DND-41 (cell line): ENCODE measurements around the gene TRIM31.

ENCODE experiments used
- ATAC-seq: fragments of 200-7000 bp; cut with Tn5 transposase; 3 replicates; pipeline ENCODE4 v1.9.1; 2021; ENCODE audit warnings: low read depth; ENCODE audit not compliant: insufficient read depth
- DNase-seq: peaks from one replicate; pipeline ENCODE4 v3.0.0-alpha.2; 2020
- H2AFZ ChIP-seq: 2 replicates; pipeline ENCODE4 v1.6.0; 2012; ENCODE audit warnings: low read depth, low read length
- H3K27ac ChIP-seq: 2 replicates; pipeline ENCODE4 v1.5.1; 2012; ENCODE audit warnings: low read length, inconsistent platforms
- H3K27me3 ChIP-seq: fragments of 200-600 bp; sonication (generic); 2 replicates; pipeline ENCODE4 v1.6.0; 2012; ENCODE audit warnings: low read length, mild to moderate bottlenecking, inconsistent platforms; ENCODE audit not compliant: insufficient read depth, poor library complexity
- H3K36me3 ChIP-seq: 2 replicates; pipeline ENCODE4 v1.5.1; 2012; ENCODE audit warnings: low read length, inconsistent platforms; ENCODE audit not compliant: insufficient read depth
- H3K4me1 ChIP-seq: 2 replicates; pipeline ENCODE4 v1.5.1; 2012; ENCODE audit warnings: mild to moderate bottlenecking, low read length; ENCODE audit not compliant: insufficient read depth
- H3K4me2 ChIP-seq: 2 replicates; pipeline ENCODE4 v1.6.0; 2012; ENCODE audit warnings: mild to moderate bottlenecking, moderate library complexity, low read length, inconsistent platforms; ENCODE audit not compliant: insufficient read depth
- H3K4me3 ChIP-seq, 2 experiments: fragments of 200-600 bp in 1 of 2; shearing (Covaris generic) in 1 of 2; 2 replicates each; pipeline ENCODE4 v1.5.1; 2012 to 2016; ENCODE audit warnings: inconsistent platforms in 2 of 2, low read length in 2 of 2, mild to moderate bottlenecking in 2 of 2, low read depth in 1 of 2, moderate library complexity in 1 of 2
- H3K79me2 ChIP-seq: 2 replicates; pipeline ENCODE4 v1.6.0; 2012; ENCODE audit warnings: low read length, inconsistent platforms; ENCODE audit not compliant: insufficient read depth
- H3K9ac ChIP-seq: 2 replicates; pipeline ENCODE4 v1.6.0; 2012; ENCODE audit warnings: low read depth, mild to moderate bottlenecking, inconsistent platforms, low read length, moderate library complexity
- H3K9me3 ChIP-seq: 2 replicates; pipeline ENCODE4 v1.5.1; 2012; ENCODE audit warnings: low read length, moderate library complexity, mild to moderate bottlenecking, inconsistent platforms; ENCODE audit not compliant: insufficient read depth, severe bottlenecking
- H4K20me1 ChIP-seq: 2 replicates; pipeline ENCODE4 v1.6.0; 2012; ENCODE audit warnings: low read length; ENCODE audit not compliant: insufficient read depth
- CTCF ChIP-seq: IDR thresholded peaks from 2 replicates; pipeline ENCODE4 v1.5.1; 2012; ENCODE audit warnings: borderline replicate concordance, low read length, moderate library complexity, mild to moderate bottlenecking; ENCODE audit not compliant: poor library complexity, severe bottlenecking; ENCODE audit errors: extremely low read depth
- EZH2 ChIP-seq: IDR thresholded peaks from 3 replicates; pipeline ENCODE4 v1.6.1; 2012; ENCODE audit warnings: borderline replicate concordance, low read depth, mild to moderate bottlenecking, moderate library complexity, low read length, inconsistent platforms; ENCODE audit not compliant: severe bottlenecking

Gene TRIM31

GRCh38 chr6:30077218-30077617 lies 35.7 kb downstream of the TRIM31 start:
- peak overlapping the region; percentile 48 for H2AFZ ChIP-seq
- H3K27ac ChIP-seq: peak overlapping the region; percentile 73
- H3K4me3 ChIP-seq: no peak overlapping the region
- peak overlapping the region; percentile 43 for H3K4me2 ChIP-seq
- H3K79me2 ChIP-seq: no peaks in the 10 kb centered on the region
- H3K4me1 ChIP-seq: peaks cover 36% of the 10 kb centered on the region
- TF ChIP-seq EZH2: no peak
- no peak for TF ChIP-seq CTCF
- H3K36me3 ChIP-seq: no peaks in the 10 kb centered on the region
- ATAC-seq (peak; percentile 95), DNase-seq (peak; percentile 65)
- no peaks in the 10 kb centered on the region for H3K27me3 ChIP-seq
- H4K20me1 ChIP-seq: no peaks in the 10 kb centered on the region
- H3K9me3 ChIP-seq: no peaks in the 10 kb centered on the region
- peak overlapping the region; percentile 19; the same call in 1 of the 2 replicates for H3K9ac ChIP-seq

- peak; percentile 49 for TF ChIP-seq CTCF
- TF ChIP-seq EZH2: no peak
- H3K4me2 ChIP-seq: no peak overlapping the region
- no peaks in the 10 kb centered on the region for H3K36me3 ChIP-seq
- no peaks in the 10 kb centered on the region; the same call in 1 of the 2 replicates for H4K20me1 ChIP-seq
- H3K4me1 ChIP-seq: peaks cover 36% of the 10 kb centered on the region
- peak overlapping the region; percentile 73 for H3K27ac ChIP-seq
- H3K27me3 ChIP-seq: no peaks in the 10 kb centered on the region
- 0 out of 2 replicates have a peak overlapping the region, but pooled peaks have one; percentile 3 for H3K9ac ChIP-seq
- no peaks in the 10 kb centered on the region for H3K9me3 ChIP-seq
- ATAC-seq (no peak), DNase-seq (no peak)
- H3K4me3 ChIP-seq: no peak overlapping the region
- no peaks in the 10 kb centered on the region for H3K79me2 ChIP-seq
- H2AFZ ChIP-seq: no peak overlapping the region
Measured at GRCh38 chr6:30075790-30076732, 36.8 kb downstream of the TRIM31 start.

- 0 out of 2 replicates have a peak within 1 kb of the TSS, but pooled peaks have one; percentile 3 for H3K9ac ChIP-seq
- no peak for ATAC-seq
- H3K4me3 ChIP-seq: no peak within 1 kb of the TSS
- DNase-seq: no peak
- no peak within 1 kb of the TSS for H3K4me2 ChIP-seq
- peaks cover 36% of the 10 kb centered on the region for H3K4me1 ChIP-seq
- H3K27ac ChIP-seq: peak within 1 kb of the TSS; percentile 73
- no peaks in the 10 kb centered on the region for H3K27me3 ChIP-seq
- no peaks in the 10 kb centered on the region for H3K9me3 ChIP-seq
- H3K36me3 ChIP-seq: peaks cover 5% of the 10 kb centered on the region
- TF ChIP-seq EZH2 (no peak), CTCF (no peak)
- H3K79me2 ChIP-seq: no peaks in the 10 kb centered on the region
- H2AFZ ChIP-seq: no peak within 1 kb of the TSS
- no peaks in the 10 kb centered on the region; the same call in 1 of the 2 replicates for H4K20me1 ChIP-seq
Measured at GRCh38 chr6:30075094-30075789, 37.6 kb downstream of the TRIM31 start, which contains the start of gene RNF39. Gene RNF39 (minus strand): TSS chr6:30075769. CDS start chr6:30075585, 184 bp downstream.
